ENCODE data around the gene UBE2N.
"Not testable (repeated sequence)": the region's sequence is repeated elsewhere in the genome, so short reads cannot be mapped to it uniquely, and the experiment has no call there.

The UBE2N gene

DNA sequence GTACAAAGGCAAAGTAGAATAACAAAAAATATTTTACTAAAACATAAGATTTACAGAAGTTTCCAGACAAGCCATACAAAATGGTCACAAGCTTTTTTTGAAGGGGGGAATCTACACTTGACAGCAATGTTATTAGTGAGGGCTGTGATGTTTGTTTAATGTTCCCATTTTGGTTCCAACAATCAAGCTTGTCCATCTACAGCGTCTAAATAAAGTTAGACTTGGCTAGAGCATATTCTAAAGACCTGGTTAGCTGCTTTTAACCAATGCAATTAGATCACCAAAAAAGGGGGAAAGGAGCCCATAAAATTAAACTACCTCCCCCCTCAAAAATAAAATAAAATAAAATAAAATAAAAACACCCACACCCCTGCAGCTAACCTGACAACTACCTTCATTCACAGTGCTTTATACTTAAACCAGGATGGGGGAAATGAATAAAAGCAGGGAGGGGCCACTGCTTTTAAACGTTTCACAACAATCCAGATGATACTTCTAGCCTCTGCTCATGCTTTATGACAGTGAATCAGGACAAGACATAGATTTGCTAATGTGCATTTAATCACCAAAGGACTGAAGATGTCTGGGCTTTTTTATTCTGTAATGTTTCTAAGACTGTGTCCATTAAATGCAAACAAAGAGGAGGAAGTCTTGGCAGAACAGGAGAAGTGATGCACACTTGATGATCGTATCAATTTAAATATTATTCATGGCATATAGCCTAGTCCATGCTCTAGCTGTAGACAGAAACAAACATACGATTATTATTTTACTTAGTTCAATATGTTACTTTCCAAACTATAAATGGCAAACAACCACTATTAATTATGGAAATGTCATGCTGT, 32.2 kb downstream of the UBE2N start:
- CTCF ChIA-PET, result interaction anchor here (0.7 to 1.6 kb wide), 3 partner anchors 10 to 758 kb away, joined by 3 to 9 read pairs (median 8); no protein-coding TSS in a partner anchor
- POLR2A ChIA-PET, result not testable (repeated sequence)

DNA sequence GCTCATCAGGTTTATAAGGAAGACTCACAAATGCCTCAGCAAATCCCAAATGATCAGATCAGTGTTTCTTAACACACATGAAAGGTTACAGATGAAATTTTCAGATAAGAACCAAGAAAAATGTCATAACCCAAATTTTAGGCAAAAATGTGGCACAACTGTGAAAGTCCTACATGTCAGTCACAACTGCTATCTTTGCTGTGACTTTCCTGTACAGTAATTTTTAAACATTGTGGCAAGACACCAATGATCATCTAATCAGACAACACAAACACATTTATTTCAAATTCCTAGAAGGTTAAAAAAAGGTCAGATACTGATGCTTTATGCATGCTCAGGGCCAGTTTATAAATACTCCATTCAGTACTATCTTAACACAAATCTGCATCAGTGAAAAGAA, 32.9 kb downstream of the UBE2N start:
- no peaks in the 10 kb centered on the region for H3K9me3 ChIP-seq (ENCODE audit: control insufficient read depth, insufficient read depth, low read depth, low read length)
- POLR2A ChIA-PET, result no interaction called here
- peaks cover 4% of the 10 kb centered on the region; the same call in 1 of the 2 replicates for H3K4me1 ChIP-seq (ENCODE audit: control insufficient read depth, insufficient read depth, low read length)
- TF ChIP-seq YY2 (tag by site-specific recombination; IDR thresholded peaks at IDR 0.05), result no peak
- TF ChIP-seq ZNF274 (IDR thresholded peaks at IDR 0.05; ENCODE audit: low read length), result no peak
- no peak for TF ChIP-seq ZNF274 (tag by site-specific recombination; IDR thresholded peaks at IDR 0.05; ENCODE audit: borderline replicate concordance)
- TF ChIP-seq ZNF626 (tag by site-specific recombination; IDR thresholded peaks at IDR 0.05), result no peak
- no peak for TF ChIP-seq ZNF169 (tag by site-specific recombination; IDR thresholded peaks at IDR 0.05)
- TF ChIP-seq, protein P1, sequence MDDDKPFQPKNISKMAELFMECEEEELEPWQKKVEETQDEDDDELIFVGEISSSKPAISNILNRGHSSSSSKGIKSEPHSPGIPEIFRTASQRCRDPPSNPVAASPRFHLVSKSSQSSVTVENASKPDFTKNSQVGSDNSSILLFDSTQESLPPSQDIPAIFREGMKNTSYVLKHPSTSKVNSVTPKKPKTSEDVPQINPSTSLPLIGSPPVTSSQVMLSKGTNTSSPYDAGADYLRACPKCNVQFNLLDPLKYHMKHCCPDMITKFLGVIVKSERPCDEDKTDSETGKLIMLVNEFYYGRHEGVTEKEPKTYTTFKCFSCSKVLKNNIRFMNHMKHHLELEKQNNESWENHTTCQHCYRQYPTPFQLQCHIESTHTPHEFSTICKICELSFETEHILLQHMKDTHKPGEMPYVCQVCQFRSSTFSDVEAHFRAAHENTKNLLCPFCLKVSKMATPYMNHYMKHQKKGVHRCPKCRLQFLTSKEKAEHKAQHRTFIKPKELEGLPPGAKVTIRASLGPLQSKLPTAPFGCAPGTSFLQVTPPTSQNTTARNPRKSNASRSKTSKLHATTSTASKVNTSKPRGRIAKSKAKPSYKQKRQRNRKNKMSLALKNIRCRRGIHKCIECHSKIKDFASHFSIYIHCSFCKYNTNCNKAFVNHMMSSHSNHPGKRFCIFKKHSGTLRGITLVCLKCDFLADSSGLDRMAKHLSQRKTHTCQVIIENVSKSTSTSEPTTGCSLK (tag by site-specific recombination; IDR thresholded peaks at IDR 0.05), result no peak
- TF ChIP-seq, protein P2, sequence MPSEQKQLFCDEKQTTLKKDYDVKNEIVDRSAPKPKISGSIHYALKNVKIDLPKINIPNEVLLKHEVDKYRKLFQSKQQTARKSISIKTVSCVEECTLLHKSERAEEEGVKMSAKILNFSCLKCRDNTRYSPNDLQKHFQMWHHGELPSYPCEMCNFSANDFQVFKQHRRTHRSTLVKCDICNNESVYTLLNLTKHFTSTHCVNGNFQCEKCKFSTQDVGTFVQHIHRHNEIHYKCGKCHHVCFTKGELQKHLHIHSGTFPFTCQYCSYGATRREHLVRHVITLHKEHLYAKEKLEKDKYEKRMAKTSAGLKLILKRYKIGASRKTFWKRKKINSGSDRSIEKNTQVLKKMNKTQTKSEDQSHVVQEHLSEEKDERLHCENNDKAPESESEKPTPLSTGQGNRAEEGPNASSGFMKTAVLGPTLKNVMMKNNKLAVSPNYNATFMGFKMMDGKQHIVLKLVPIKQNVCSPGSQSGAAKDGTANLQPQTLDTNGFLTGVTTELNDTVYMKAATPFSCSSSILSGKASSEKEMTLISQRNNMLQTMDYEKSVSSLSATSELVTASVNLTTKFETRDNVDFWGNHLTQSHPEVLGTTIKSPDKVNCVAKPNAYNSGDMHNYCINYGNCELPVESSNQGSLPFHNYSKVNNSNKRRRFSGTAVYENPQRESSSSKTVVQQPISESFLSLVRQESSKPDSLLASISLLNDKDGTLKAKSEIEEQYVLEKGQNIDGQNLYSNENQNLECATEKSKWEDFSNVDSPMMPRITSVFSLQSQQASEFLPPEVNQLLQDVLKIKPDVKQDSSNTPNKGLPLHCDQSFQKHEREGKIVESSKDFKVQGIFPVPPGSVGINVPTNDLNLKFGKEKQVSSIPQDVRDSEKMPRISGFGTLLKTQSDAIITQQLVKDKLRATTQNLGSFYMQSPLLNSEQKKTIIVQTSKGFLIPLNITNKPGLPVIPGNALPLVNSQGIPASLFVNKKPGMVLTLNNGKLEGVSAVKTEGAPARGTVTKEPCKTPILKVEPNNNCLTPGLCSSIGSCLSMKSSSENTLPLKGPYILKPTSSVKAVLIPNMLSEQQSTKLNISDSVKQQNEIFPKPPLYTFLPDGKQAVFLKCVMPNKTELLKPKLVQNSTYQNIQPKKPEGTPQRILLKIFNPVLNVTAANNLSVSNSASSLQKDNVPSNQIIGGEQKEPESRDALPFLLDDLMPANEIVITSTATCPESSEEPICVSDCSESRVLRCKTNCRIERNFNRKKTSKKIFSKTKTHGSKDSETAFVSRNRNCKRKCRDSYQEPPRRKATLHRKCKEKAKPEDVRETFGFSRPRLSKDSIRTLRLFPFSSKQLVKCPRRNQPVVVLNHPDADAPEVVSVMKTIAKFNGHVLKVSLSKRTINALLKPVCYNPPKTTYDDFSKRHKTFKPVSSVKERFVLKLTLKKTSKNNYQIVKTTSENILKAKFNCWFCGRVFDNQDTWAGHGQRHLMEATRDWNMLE (tag by site-specific recombination; conservative IDR thresholded peaks at IDR 0.05; ENCODE audit: low read depth), result no peak
- no peak for TF ChIP-seq ZNF112 (tag by site-specific recombination; IDR thresholded peaks at IDR 0.05)
- no peak for TF ChIP-seq ZNF350 (tag by site-specific recombination; IDR thresholded peaks at IDR 0.05)
- no peak for TF ChIP-seq KLF9 (tag by site-specific recombination; IDR thresholded peaks at IDR 0.05; ENCODE audit: low read depth)
- no peak for TF ChIP-seq ZNF37A (tag by site-specific recombination; IDR thresholded peaks at IDR 0.05)
- no peak for TF ChIP-seq OSR2 (tag by site-specific recombination; IDR thresholded peaks at IDR 0.05)
- no peak for TF ChIP-seq WT1 (tag by site-specific recombination; IDR thresholded peaks at IDR 0.05)
- TF ChIP-seq ZIC2 (tag by site-specific recombination; IDR thresholded peaks at IDR 0.05), result no peak
- no peak for TF ChIP-seq ZNF324 (tag by site-specific recombination; IDR thresholded peaks at IDR 0.05)
- H3K36me3 ChIP-seq (ENCODE audit: control insufficient read depth in 2 of 2, insufficient read depth in 1 of 2, low read length in 2 of 2), result peaks cover 4 to 38% of the 10 kb centered on the region in 2 experiments; a peak in 1 of 3 replicates
- no peak overlapping the region for H3K4me3 ChIP-seq (ENCODE audit: low read depth, low read length)
- no peak overlapping the region for H3K27ac ChIP-seq (ENCODE audit: extremely low read depth, low read depth, low read length)
- CTCF ChIA-PET, result interaction anchor here (0.7 to 1.6 kb wide), 3 partner anchors 11 to 757 kb away, joined by 3 to 9 read pairs (median 3); no protein-coding TSS in a partner anchor

More for the DNA sequence above, 32.2 kb downstream of the UBE2N start:
- not testable (repeated sequence) for H3K4me3 ChIP-seq (ENCODE audit: low read depth, low read length); H3K27ac ChIP-seq (ENCODE audit: extremely low read depth, low read depth, low read length); H3K9me3 ChIP-seq (ENCODE audit: control insufficient read depth, insufficient read depth, low read depth, low read length); H3K4me1 ChIP-seq (ENCODE audit: control insufficient read depth, insufficient read depth, low read length)
- peaks cover 4 to 38% of the 10 kb centered on the region in 2 experiments; a peak in 1 of 3 replicates for H3K36me3 ChIP-seq (ENCODE audit: control insufficient read depth in 2 of 2, insufficient read depth in 1 of 2, low read length in 2 of 2)

Measured in HEK293 (cell line).